AG04450 (cell line): Measurements from ENCODE around the gene GNAI1. TPM values are rescaled to one million over a fixed set of nuclear protein-coding genes. Genes with fewer than 3 reads are reported as not detected.

Experiments
- CTCF ChIA-PET: fragments of 300-600, 350-600 bp; formaldehyde crosslinking; extraction: SDS; loops from one replicate; lab custom pipeline; 2022; ENCODE audit warnings: antibody characterized with exemption, inconsistent platforms; lab: Charles Lee
- POLR2A ChIA-PET: fragments of 350-600 bp; formaldehyde crosslinking; extraction: SDS; loops from one replicate; lab custom pipeline; 2021; ENCODE audit warnings: antibody characterized with exemption, inconsistent platforms; lab: Yijun Ruan, JAX
- DNase-seq: peaks from one replicate; pipeline ENCODE4 v3.0.0-alpha.2; 2011; ENCODE audit warnings: low read depth, low spot score
- H3K27ac ChIP-seq: one replicate; pipeline ENCODE4 v1.5.1; 2012; ENCODE audit warnings: low read depth, low read length, control low read depth
- H3K27me3 ChIP-seq: one replicate; pipeline ENCODE4 v1.6.0; 2012; ENCODE audit warnings: low read length; ENCODE audit not compliant: control insufficient read depth, insufficient read depth
- H3K4me3 ChIP-seq: 2 replicates; pipeline ENCODE4 v1.5.1; 2011; ENCODE audit warnings: mild to moderate bottlenecking, low read depth, low read length, control low read depth
- H3K9me3 ChIP-seq: 2 replicates; pipeline ENCODE4 v1.5.1; 2012; ENCODE audit warnings: low read length; ENCODE audit not compliant: control insufficient read depth, insufficient read depth
- CTCF ChIP-seq: IDR thresholded peaks from 2 replicates; pipeline ENCODE4 v1.5.1; 2011; ENCODE audit warnings: low read depth, low read length, control low read depth, inconsistent platforms
- polyA plus RNA-seq: library from polyadenylated mRNA; depleted of rRNA; stranded (reverse); fragments of >200 nt; gene quantifications from 2 replicates; pipeline ENCODE4 v1.2.3, GENCODE V29; 2011

The GNAI1 gene
- polyA plus RNA-seq, 1 experiment: 56.2 TPM

- H3K9me3 ChIP-seq: peaks cover 3% of the 10 kb centered on the region; the same call in 1 of the 2 replicates
- ChIA-PET CTCF (interaction anchor here (0.6 to 2.3 kb wide), 7 partner anchors 11 to 589 kb away, joined by 3 to 12 read pairs (median 5); partner anchors contain the start of gene GNAI1), POLR2A (interaction anchor here (1.1 kb wide), 1 partner anchor 45 kb away, joined by 5 read pairs; the partner anchor contains the start of gene GNAI1)
- H3K27ac ChIP-seq: no peak overlapping the region
- H3K4me3 ChIP-seq: no peak overlapping the region
- H3K27me3 ChIP-seq: no peaks in the 10 kb centered on the region
- TF ChIP-seq CTCF: no peak
- no peak for DNase-seq
Observed at GRCh38 chr7:80089366-80089765, 45.3 kb upstream of the GNAI1 start.

DNA sequence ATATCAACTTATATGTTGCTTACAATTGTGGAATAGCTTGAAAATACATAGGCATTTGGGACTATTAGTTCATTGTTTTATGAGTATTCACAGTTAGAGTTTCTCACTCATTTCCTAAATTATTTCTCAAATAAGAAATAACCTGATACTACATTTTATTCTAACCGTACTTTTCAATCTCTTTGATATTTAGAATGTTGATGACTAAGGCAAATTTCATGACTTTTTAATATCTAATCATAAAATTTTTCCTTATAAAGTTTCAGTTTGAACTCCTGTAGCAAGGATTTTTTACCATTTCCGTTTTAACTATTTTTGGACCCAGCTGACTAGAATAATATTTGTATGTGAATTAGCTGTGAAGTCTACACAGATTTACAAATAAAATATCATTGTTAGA lies 41.3 kb upstream of the GNAI1 start:
- H3K27me3 ChIP-seq: no peaks in the 10 kb centered on the region
- no peak for TF ChIP-seq CTCF
- ChIA-PET POLR2A (no interaction called here), CTCF (no interaction called here)
- H3K4me3 ChIP-seq: no peak overlapping the region
- no peaks in the 10 kb centered on the region for H3K9me3 ChIP-seq
- no peak for DNase-seq
- no peak overlapping the region for H3K27ac ChIP-seq

GRCh38 chr7:80095545-80095944 lies 39.1 kb upstream of the GNAI1 start:
- CTCF ChIA-PET: interaction anchor here (0.6 to 3.8 kb wide), 8 partner anchors 9 to 296 kb away, joined by 3 to 16 read pairs (median 4); no protein-coding TSS in a partner anchor
- H3K9me3 ChIP-seq: no peaks in the 10 kb centered on the region
- no peak overlapping the region for H3K4me3 ChIP-seq
- POLR2A ChIA-PET: no interaction called here
- no peak for DNase-seq
- no peak overlapping the region for H3K27ac ChIP-seq
- no peaks in the 10 kb centered on the region for H3K27me3 ChIP-seq
- TF ChIP-seq CTCF: peak; percentile 50

DNA sequence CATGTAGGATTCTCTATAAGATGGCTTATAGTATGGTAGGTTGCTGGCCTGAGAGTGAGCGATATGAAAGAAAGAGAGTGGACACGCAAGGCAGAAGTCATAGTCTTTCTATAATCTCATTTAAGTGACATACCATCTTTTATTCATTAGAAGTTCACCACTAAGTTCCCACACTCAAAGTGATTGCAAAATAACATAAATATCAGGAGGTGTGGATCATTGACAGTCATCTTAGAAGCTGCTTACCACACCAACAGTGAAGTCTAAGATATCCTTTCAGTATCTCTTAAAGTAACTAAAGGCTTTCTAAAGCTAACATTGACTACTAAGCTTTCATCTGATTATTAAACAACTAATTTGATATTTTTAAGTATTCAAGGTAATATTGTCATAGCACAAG lies 36.9 kb upstream of the GNAI1 start:
- POLR2A ChIA-PET: no interaction called here
- CTCF ChIA-PET: interaction anchor here (1.4 to 3.8 kb wide), 3 partner anchors 37 to 294 kb away, joined by 3 to 16 read pairs (median 4); partner anchors contain the start of gene GNAI1
- Histone ChIP-seq H3K9me3 (no peaks in the 10 kb centered on the region), H3K4me3 (no peak overlapping the region), H3K27ac (no peak overlapping the region), H3K27me3 (no peaks in the 10 kb centered on the region)
- no peak for DNase-seq
- TF ChIP-seq CTCF: no peak

- H3K4me3 ChIP-seq: no peak overlapping the region
- no peak for DNase-seq
- H3K27me3 ChIP-seq: no peaks in the 10 kb centered on the region
- H3K27ac ChIP-seq: no peak overlapping the region
- no peaks in the 10 kb centered on the region for H3K9me3 ChIP-seq
- peak; percentile 25 for TF ChIP-seq CTCF
- CTCF ChIA-PET: interaction anchor here (0.7 to 1.1 kb wide), 2 partner anchors 13 to 19 kb away, joined by 3 to 4 read pairs; no protein-coding TSS in a partner anchor
- POLR2A ChIA-PET: no interaction called here
Observed at GRCh38 chr7:80098795-80099194, 35.8 kb upstream of the GNAI1 start.
